Right forelimb (tissue), 1 donor: ENCODE measurements around the gene FAF2.
"Not testable (repeated sequence)": the region's sequence is repeated elsewhere in the genome, so short reads cannot be mapped to it uniquely, and the experiment has no call there.

Experiments
- DNase-seq: peaks from one replicate; pipeline ENCODE4 v3.0.0-alpha.2; 2018

The FAF2 gene

DNA sequence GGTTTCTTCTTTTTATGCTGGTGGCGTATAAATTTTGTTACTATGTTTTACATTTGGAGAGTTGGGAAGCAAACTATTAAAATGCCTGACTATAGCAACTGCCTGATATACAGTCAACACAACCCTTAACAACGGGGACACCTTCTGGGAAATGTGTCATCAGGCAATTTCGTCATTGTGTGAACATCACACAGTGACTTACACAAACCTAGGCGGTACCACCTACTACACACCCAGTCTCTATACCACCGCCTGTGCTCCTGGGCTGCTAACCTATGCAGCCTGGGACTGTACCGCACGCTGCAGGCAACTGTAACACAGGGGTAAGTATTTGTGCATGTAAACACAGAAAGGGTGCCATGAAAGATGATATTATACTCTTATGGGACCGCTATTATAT lies 99.6 kb downstream of the FAF2 start:
- DNase-seq: no peak

DNA sequence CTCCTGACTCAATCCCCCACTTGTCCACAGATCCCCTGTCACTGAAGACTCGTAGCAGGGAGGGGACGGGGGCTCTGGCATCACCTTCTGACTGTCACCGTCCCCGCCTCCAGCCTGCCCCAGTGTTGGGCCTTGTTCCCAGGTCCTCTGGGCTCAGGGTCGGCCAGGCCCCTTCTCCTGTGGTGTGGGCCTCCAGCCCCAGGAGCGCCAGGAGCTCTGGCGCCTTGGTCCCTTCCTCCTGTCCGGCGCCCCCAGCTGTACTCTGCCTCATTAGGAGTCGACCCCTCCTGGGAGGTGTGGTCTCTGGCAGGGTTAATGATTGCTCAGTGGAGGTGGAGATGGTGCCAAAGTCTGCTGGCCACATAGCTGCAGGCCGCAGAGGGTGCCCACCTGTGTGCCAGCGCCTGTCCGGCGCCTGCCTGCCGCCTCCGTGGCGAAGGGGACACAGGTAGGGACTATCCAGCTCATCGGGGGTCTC lies 100.8 kb downstream of the FAF2 start, which contains the start of gene CDHR2:
Gene CDHR2 (plus strand): TSS at position 376 of the 478 bp plus-strand sequence. CDS start 16,011 bp downstream, outside the sequence.
- no peak for DNase-seq

DNA sequence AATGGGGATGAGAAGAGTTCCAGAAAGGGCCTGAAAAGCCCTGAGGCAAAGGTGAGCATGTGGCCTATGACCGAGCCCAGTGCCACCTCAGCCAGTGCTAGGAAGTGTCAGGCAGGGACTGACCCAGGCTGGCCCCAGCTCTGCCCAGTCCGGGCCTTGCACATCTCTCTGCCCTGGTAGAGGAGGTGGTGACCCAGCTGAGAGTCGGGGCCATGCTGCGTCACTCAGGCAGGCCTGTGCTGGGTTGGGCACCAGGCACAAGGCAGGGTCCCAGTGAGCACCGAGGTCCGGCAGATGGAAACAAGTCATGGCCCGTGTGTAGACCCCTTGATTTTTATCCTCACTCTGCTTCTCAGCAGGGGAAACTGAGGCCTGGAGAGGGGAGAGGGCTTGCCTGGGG lies 101.7 kb downstream of the FAF2 start:
- DNase-seq: no peak

DNA sequence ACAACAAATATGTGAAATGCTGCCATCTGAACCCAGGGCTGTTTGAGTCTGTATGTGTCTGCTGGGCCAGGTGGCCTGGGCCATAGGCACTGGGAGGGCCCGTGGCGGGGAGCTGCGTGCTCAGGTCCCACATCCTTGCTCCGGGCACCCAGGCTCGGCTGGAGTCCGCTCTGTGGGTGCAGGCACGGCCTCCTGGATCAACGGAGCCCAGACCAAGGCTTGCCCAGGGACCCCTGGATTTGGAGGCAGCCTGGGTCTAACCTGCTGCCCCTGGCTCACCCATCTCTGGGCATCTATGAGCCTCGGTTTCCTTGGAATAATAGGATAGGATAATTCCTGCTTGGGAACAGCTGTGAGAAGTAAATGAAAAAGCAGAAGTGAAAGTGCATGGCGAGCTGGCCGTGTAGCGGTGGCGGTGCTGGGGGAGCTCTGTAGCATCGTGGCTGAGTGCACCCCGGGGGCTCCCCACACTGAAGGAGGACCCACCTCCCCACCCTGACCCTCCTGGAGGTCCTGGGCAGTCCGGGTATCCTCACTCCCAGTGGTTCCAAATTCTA lies 102.2 kb downstream of the FAF2 start:
- no peak for DNase-seq

DNA sequence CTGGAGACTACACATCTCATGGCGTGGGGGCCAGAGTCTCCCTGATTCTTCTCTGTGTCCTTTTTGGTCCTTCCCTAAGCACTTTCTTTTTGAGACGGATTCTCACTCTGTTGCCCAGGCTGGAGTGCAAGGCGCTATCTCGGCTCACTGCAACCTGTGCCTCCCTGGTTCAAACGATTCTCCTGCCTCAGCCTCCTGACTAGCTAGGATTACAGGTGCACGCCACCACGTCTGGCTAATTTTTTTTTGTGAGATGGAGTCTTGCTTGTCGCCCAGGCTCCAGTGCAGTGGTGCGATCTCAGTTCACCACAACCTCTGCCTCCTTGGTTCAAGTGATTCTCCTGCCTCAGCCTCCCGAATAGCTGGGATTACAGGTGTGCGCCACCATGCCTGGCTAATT lies 102.8 kb downstream of the FAF2 start:
- DNase-seq: not testable (repeated sequence)

DNA sequence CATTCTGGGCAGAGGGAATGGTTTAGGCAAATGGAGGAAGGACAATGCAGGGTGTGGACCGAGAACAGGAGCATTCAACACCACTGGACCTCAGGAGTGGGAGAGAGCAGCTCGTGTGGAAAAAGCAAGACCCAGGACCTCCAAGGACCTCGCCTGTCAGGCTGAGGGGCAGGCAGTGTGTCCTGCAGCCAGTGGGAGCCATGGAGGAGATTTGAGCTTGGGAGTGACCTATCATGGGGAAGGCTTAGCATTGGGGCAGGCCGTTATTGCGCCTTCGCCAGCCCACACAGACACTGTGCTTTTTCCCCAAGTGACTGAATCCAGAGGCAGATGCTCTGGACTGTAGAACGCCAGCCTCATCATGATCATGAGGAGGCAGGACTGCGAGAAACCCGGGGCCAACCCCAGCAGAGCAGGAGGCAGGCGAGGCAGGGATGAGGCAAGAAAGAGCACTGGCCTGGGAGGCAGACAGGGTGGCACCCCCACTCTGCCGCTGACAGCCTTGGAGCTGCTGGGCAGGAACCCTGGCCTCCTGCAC lies 104.2 kb downstream of the FAF2 start:
- no peak for DNase-seq

DNA sequence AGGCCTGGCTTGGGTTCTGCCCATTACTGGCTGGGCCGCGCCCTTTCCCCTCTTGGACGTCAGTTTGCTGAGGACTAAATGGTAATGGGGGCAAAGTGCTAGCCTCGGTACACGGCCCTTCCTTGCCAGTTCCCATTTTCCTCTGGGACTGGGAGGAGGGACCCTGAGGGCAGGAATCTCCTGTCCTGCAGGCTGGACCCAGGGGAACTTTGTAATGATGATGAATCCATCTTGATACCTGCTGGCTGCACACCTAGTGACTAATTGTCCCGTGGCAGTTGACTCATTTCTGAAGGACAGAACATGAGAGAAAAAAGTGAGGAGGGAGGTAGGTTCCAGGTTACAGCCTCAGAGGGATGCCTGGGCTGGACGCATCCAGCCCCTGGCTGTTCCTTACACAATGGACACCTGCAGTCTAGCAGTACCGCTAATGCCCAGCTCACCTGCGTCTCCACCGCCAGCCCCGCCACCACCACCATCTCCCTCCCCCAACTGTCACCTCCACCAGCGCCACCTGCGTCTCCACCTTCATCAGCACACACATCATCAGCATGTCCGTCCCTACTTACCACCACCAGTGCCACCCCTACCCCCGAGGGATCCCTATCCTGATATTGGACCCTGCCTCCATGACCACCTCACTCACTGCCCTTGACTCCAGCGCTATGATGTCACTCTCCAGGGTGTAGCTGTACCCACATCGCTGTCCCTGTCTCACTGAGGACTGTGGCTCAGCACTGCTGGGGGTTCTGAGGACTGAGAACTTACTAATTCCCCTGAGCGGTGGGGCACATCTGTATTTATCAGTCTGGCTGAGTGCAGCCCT lies 105.3 kb downstream of the FAF2 start:
- no peak for DNase-seq

DNA sequence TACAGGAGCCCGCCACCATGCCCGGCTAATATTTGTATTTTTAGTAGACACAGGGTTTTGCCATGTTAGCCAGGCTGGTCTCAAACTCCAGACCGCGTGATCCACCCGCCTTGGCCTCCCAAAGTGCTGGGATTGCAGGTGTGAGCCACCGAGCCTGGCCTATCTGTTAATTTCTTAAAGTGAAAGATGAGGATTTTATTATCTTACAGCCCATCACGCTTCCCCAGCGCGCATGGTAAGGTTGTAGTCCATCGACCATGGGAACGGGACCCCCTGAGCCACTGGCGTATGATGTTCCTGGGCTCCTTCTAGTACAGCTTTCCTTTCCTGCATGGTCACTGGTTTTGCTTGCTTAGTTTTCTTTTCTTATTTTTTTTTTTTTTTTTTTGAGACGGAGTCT lies 109.7 kb downstream of the FAF2 start:
- DNase-seq: no peak
